Measurements from ENCODE around the gene PCDHB16.
"Not testable (repeated sequence)": the region's sequence is repeated elsewhere in the genome, so short reads cannot be mapped to it uniquely, and the experiment has no call there.

GRCh38 chr5:141151632-141152031 is 30.6 kb upstream of the PCDHB16 start:
- TF ChIP-seq, protein P1, sequence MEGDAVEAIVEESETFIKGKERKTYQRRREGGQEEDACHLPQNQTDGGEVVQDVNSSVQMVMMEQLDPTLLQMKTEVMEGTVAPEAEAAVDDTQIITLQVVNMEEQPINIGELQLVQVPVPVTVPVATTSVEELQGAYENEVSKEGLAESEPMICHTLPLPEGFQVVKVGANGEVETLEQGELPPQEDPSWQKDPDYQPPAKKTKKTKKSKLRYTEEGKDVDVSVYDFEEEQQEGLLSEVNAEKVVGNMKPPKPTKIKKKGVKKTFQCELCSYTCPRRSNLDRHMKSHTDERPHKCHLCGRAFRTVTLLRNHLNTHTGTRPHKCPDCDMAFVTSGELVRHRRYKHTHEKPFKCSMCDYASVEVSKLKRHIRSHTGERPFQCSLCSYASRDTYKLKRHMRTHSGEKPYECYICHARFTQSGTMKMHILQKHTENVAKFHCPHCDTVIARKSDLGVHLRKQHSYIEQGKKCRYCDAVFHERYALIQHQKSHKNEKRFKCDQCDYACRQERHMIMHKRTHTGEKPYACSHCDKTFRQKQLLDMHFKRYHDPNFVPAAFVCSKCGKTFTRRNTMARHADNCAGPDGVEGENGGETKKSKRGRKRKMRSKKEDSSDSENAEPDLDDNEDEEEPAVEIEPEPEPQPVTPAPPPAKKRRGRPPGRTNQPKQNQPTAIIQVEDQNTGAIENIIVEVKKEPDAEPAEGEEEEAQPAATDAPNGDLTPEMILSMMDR (IDR thresholded peaks at IDR 0.05), result not testable (repeated sequence)
- not testable (repeated sequence) for TF ChIP-seq POLR2A (IDR thresholded peaks at IDR 0.05)
